Loucy (cell line): ENCODE data around the gene CTSE.
"Not testable (repeated sequence)": the region's sequence is repeated elsewhere in the genome, so short reads cannot be mapped to it uniquely, and the experiment has no call there.

Source experiments
- EZH2phosphoT487 ChIP-seq: fragments of 200-600 bp; IDR thresholded peaks from 2 replicates; pipeline ENCODE4 v1.6.1; 2018; ENCODE audit warnings: antibody characterized with exemption, mild to moderate bottlenecking, moderate library complexity, borderline replicate concordance
- TF ChIP-seq, protein P1 (sequence below): fragments of 200-600 bp; sonication (generic); conservative IDR thresholded peaks from 2 replicates; pipeline ENCODE4 v1.5.1; 2014; ENCODE audit warnings: mild to moderate bottlenecking, antibody characterized with exemption, low read length

DNA sequence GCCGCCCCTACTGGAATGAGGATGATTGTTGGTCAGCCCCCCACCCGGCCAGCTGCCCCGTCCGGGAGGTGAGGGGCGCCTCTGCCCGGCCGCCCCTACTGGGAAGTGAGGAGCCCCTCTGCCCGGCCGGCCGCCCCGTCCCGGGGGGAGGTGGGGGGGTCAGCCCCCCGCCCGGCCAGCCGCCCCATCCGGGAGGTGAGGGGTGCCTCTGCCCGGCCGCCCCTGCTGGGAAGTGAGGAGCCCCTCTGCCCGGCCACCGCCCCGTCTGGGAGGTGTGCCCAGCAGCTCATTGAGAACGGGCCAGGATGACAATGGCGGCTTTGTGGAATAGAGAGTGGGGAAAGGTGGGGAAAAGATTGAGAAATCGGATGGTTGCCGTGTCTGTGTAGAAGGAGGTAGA lies 40.8 kb upstream of the CTSE start:
- TF ChIP-seq, protein P1, sequence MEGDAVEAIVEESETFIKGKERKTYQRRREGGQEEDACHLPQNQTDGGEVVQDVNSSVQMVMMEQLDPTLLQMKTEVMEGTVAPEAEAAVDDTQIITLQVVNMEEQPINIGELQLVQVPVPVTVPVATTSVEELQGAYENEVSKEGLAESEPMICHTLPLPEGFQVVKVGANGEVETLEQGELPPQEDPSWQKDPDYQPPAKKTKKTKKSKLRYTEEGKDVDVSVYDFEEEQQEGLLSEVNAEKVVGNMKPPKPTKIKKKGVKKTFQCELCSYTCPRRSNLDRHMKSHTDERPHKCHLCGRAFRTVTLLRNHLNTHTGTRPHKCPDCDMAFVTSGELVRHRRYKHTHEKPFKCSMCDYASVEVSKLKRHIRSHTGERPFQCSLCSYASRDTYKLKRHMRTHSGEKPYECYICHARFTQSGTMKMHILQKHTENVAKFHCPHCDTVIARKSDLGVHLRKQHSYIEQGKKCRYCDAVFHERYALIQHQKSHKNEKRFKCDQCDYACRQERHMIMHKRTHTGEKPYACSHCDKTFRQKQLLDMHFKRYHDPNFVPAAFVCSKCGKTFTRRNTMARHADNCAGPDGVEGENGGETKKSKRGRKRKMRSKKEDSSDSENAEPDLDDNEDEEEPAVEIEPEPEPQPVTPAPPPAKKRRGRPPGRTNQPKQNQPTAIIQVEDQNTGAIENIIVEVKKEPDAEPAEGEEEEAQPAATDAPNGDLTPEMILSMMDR: not testable (repeated sequence)
- not testable (repeated sequence) for TF ChIP-seq EZH2phosphoT487
